ENCODE data around the gene FAU.

The FAU gene

DNA sequence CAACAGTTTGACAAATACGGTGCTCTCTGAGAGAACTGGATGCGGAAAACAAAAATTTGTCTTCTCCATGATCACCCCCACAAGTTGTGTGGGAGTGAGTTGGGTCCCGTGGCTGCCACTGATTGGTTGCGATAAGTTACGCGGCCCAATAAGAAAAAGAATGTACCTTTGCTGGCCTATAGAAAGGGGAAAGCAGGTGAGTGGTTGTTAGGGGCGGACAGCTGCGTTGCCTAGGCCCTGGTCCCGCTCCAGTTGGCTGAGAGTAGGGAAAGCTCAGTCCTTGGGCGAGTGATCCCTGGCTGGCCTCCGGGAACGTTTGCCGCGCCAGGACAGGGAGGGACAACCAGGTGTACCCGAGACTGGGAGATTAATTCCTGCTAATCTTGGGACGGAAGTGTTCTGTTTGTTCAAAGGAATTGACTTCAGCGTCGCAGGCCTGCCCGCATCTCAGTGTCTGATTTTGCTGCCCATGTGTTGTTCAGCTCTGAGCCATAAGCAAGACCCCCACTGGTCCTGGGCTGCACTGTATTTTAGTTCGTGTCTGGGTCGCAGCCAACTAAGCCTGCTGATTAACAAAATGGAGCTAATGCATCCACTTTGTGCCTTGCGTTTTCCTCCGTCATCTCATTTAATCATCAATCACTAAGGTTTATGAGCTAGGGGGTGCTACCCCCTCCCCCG, 13.2 kb upstream of the FAU start:
- peak; percentile 93 for DNase-seq

DNA sequence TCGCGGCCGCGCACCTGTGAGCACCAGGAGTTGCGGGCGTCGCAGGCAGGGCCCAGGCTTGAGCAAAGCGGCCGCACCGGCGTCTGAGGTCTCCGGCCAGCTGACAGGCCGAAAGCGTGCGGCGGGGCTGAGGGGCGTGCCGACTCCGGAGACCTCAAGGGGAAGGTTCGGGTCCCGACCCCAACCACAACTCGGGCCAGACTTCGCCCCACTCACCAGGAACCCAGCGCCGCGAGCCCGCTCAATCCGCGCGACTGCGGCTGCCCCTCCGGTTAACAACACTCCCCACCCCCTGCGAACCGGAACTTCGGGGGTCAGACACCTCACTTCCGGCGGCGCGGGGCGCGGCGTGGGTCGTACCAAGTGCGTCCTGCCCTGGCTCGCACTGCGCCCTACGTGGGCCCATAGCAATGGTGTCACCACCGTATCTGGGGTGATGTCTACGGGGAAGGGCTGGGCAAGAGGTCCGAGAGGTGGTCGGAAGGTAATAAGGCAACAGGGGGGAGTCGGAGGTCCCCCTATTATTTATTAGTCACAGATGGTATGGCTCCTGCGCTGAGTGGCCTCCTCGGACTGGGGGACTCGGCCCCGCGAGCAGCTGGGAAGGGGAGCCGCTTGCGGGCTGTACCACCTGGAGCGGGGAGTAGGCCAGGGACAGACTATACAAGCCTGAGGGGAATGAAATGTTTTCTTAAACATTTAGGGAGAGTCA, 12.5 kb upstream of the FAU start, which contains the start of gene SYVN1:
Gene SYVN1, minus strand, starts transcription at position 280 of the 712 bp plus-strand sequence. CDS start 918 bp downstream, outside the sequence.
- peak; percentile 93 for DNase-seq

DNA sequence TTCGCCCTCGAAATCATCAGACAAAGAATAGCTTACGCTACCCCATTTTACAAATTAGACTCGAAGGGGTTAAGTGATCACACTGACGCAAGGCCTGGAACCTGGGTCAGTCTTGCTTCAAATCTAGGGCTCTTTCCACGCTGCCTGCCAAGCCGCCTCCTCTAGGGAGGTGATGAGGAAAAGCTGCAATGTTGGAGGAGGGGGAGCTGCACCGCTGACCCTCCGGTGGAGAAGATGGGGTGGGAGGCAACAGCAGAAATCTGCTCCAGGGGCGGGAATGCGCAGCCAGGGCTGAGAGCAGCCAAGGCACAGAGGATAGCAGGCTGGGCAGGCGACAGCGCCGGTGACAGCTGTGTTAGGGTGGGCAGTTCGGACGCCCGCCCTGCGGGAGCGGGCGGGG, 11.8 kb upstream of the FAU start:
- no peak for DNase-seq

DNA sequence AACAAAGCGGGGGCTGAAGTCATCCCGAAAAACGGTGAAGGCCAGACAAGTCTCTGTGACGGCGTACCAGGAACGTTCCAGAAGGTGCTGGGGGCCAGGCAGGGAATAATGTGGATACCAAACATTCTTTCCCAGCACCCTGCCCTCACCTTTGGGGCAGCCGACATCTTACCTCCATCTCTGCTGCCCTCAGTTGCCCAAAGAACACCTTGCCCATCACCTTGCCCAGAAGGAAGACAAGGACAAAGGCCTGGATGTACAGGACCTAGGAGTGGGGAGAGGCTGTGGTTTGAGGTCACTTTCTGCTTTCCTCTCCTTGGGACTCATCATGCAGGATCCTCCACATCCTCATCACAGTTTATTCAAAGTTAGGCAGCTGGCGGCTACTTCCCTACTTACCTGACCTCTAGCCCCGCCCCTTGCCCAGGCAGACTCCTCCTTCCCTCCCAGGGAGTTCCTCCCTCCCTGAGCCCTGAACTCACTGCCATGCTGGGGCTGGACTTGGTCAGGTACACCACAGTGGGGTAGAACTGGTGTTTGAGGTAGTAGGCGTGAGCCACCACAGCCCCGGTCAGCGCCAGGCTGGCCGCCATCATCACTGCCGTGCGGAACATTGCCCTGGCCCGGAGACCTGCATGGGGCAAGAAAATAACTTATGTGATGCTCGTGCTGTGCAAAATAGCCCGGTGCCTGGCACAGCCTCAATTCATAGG, 11.2 kb upstream of the FAU start:
- DNase-seq, result peak; percentile 67

DNA sequence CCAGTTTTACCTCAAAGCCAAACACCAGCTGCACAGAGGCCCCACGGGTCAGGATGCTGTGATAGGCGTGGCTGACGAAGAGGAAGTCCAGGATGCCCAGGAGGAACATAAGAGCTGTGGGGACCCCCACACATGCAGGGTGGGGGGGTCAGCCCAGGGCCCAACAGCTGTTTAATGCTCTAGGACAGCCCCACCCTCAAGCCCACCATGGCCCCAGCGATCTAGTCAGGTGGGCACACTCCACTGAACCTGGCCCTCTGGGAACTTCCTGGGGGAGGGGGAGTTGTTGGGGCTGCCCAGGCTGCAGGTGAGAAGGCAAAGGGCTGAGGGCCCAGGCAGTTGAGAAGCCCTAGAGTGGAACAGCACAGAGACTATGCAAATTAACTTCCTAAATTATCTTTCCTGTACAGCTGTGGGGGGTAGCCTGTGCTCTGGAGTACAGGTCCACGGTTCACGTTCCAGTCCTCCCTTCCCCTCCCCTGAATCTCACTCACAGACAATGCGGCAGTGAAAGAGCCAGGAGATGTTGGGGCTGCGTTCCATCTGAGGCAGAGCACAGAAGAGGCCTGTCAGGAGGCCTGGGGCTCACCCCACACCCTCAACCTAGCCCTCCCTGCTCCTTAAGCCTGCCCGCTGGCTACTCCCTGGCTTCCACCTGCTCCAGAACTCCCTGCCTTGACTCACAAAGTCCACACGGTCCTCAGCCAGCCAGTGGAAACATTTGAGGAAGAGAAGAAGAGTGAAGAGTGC, 10.5 kb upstream of the FAU start:
- DNase-seq, result no peak

DNA sequence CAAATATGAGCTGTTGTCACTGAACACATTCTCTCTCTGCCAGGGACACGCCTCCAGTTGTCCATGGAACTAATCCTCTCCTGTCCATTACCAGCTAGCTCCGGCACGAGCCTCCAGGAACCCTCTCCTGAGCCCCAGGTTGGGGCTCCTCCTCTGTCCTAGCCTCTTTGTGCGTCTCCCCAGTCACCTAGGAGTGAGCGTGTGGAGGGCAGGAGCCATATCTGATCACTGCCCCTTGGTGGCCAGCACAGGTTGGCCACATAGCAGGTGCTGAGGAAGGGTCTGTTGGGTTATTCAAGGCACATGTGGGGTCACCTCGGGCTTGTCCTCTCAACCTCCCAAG, 9.9 kb upstream of the FAU start:
- no peak for DNase-seq

DNA sequence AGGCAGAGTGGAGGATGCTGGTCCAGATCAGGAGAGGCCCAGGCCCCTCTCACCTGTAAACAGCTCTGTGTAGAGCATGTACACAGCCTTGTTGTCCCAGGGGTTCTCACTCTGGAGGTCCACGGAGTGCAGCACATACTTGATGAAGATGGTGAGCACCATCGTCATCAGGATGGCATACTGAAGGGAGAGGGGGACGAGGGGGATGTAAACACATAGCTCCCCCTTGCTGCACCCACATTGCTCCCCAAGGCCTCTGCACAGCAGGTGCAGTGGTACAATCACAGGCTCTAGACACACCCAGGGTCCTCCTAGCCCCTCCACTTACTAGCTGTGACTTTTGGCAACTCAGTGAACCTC, 9.5 kb upstream of the FAU start:
- DNase-seq, result no peak

DNA sequence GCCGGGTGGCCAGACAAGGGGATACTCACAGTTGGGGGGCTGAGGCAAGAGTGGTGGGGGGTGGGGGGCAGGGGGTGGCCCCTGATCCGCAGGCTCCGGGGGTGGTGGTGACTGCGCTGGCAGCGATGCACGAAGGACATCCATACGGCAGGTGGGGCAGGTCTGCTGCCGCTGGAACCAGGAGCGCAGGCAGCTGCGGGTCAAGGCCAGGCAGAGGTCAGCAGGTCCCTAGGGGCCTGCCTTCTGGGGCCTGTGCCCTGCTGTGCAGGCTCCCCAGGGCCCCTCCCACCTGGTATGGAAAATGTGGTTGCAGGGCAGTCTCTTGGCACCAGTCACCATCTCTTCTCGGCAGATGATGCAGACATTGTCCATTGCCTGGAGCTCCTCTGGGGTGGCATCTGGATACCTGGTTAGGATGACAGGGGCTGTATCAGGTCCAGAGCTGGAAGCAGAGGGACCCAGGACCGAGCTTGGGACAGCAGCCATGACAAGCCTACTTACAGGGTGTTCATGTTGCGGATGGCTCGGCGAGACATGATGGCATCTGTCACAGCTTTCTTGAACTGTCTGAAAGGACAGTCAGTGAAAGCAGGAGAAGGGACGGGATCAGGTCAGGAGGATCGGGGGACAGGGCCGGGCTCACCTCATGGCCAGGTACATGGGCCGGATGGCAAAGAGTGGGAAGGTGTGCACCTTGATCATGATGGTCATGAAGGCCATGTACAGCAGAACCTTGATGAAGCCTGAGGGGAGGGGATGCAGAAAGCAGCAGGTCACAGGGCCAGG, 8.9 kb upstream of the FAU start:
- DNase-seq, result no peak

DNA sequence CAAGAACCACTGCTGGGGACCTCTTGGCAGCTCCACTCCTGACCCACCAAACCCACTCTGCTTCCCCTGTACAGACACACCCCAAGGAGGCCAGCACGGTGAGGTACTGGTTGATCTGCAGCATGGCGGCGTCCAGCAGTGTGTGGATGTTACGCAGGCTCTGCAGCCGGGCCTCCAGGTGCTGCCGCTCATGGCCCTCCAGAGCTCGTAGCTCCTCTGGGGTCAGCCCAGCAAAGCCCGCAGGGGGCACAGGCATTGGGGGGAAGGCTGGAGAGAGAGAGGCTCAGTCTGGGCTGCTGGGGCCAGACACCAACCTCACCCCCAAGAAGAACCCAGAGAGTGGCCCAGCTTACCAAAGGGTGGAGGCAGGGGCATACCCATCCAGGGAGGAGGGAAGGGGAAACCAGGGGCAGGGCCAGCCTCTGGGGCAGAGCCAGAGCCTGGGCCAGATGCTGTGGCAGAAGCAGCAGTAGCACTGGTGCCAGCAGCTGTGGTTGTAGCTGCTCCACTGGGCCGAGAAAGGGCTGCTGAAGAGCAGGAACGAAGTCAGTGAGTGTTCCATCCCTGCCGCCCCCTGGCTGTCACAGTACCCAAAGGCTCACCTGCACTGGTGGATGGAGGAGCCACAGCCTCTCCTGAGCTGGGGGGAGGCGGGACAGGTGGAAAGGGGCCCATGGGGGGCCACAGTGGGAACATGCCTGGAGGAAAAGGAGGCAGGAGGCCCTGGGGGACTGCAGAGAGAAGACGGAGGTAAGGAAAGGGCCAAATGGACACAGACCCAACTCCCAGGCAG, 7.9 kb upstream of the FAU start:
- DNase-seq, result no peak

DNA sequence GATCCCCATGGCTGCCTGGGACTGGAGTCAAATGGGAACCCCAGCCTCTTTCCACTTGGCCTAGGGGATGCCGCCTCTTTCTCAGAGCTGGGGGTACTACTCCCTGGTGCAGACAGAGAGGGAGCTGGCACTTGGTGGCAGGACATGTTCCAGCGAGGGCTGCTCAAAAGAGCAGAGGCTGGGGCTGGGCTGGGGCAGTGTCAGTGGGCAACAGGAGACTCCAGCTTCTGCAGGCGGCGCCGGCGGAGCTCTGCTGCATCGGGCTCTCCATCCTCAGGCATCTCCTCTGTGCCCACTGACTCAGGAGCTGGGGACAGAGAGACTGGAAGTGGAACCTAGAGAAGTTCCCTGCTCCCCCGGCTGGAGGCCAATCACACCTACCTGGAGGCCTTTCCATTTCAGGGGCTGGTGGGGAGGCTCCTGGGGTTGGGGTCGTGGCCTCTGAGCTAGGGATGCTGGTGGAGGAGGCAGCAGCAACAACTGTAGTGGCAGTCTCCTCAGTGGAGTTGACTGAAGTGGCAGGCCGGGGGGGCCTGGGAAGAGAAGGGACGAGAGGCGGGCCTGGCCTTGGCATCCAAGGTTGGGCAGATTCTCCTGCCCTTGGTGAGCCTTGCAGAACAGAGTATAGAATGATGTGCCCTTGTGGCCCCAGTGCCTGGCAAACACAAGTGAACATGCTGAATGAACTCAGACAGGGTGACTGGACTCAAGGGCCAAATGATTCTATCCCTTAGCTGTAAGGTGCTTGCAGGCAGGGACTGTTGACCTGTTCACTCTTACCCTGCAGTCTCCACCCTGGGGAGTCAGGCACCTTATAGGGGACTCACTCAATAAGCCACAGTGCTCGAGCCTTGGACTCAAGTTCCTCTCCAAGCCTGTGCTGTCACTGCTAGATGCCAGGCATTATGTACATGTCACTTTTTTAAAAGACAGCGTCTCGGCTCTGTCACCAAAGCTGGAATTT, 6.5 kb upstream of the FAU start:
- no peak for DNase-seq

DNA sequence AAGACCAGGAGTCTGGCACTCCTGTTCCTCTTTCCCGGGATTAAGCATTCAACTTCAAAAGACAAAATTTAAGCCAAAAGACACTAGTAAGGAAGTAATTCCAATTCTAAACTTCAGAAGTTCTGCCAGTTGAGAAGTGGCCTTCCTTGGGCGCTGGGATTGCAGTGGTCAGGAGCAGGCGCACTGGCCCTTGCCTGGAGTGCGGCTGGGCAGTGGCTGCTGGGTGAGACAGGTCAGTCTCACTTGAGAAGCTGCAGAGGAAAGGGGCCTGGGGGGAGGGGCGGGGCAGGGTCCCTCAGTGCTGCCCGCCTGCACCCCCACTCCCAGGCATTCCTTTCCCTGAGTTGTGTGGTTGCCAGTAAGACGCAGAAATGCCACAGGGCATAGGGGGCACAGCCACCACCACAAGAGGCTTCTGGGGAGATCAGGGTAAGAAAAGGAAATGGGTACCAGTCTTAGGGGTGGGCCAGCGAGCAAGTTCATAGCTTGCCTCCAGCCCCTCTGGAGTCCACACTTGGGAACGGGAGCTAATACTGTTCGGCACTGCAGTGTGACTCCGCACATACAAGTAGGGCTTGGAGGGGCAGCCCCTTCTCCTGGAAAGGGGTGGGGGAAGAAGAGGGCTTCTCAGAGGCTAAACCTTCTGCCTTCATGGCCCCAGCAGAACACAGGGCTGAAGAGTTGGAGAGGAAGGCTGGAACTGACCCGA, 5.7 kb upstream of the FAU start:
- DNase-seq, result no peak

DNA sequence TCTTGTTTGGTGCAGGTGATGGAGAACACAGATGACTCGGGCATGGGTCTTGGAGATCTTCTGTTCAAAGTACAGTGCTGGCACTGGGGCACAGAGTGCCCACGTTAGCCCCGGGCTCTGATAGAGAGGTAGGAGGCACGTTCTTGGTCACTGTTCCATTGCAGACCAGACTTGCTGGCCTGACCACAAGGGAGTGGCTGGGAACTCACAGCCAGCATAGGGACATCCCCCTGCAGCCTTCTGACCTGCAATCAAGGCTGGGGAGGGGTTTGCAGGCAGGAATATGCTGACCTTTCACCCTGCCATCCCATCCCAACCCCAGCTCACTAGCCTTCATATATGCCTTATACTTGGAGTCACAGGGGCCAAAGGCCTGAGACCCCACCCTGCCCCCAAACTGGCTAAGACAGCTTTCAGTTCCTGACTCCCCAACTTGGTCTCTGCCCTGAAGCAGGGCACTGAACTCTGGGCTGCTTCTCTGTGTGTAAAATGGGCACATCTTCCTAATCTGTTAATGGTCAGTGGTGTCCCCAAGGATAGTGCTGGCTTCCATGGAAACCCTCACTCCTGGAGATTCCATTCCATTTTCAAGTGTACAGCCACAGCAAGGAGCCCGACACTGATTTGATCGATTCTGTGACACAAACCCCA, 4.8 kb upstream of the FAU start:
- no peak for DNase-seq

DNA sequence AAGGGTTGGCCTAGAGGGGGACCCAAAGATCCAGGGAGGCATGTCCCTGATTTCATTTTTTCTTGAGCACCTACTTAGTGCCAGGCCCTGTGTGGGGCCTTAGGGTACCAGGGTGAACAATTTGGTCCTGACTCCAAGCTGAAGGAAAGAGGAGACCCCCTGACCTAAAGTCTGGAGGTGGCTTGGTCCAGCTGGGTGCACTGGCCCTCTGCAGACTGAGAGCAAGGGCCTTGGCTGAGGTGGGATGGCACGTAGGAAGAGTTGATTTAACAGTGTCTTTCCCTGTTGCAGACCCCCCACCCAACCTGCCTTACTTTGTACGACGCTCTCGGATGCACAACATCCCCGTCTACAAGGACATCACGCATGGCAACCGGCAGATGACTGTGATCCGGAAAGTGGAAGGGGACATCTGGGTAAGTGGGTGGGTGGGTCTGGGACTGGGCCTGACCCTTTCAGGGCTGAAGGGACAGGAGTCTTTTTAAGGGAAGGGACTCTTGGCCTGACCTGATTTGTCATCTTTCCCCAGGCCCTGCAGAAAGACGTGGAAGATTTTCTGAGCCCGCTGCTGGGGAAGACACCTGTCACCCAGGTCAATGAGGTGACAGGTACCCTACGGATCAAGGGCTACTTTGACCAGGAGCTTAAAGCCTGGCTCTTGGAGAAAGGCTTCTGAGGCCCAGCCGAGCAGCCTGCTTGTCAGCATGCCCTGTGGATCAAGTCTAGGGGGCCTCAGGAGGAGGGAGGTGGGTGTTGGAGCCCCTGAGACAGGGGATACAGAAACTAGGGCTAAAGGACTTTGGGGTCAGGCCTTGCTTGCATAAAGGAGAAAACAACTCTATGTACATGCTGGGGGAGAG, 3.5 kb upstream of the FAU start:
- DNase-seq, result no peak

DNA sequence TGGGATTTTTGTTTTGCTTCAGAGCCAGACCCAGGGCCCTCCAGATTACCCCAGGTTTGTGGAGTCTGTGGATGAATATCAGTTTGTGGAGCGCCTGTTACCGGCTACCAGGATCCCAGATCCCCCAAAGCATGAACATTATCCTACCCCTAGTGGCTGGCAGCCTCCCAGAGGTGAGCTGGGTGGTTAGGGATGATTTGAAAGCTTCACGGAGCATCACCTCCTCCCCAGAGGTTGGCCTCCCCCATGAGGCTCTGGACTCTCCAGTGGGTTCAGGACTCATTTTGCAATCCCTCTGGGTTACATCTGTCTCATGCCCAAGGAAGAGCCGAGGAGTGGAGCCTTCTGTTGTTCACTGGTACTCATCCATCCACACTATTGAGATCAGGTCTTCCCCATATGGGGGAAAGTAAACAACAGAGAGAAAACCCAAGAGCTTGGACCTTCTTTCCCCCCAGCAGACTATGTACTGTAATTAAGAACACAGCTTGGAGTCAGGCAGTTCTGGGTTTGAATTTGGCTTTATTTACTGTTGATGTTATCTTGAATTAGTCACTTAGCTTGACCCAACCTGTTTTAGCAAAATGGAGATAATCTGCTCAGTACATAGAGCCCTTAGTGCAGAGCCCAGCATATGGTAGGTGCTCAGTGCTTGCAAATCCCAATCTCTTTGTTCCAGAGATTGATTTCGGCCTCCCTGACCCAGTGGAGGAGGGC, 2.7 kb upstream of the FAU start:
- DNase-seq, result no peak

DNA sequence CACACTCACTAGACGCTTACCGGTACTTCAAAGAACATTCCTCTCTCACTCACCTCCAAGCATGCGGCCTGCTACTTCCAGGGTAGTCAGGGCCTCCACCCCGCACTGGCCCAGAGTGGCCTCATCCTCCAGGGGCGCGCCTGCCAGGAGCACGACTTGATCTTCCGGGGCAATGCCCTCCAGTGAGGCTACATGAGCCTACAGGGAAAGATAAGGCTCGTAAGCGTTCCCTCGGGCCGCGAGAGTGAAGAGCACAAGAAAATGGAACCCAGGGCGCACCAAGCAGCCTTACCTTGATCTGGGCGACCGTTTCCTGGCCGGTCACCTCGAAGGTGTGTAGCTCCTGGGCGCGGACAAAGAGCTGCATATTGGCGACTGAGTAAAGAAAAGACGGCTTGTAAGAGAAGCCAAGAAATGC, 478 bp downstream of the FAU start:
- DNase-seq, result no peak

DNA sequence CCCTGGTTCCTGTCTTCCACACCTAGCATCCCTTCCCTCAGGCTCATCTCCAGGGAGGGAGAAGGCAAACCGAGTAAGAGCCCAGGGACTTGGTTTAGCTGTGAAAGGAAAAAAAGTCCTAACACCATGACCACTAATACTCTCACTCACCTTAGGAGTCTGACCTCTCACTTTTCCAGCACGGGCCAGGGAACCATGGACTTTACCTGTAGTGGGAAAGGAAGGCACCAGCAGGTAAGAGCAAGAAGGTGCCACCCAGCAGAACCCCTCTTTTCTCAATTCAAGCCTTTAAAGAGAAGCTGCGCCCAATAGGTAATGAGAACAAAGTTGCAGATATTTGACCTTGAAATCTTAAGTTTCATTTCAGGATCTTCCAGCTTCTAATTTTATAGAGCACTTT, 1.1 kb downstream of the FAU start:
- no peak for DNase-seq

DNA sequence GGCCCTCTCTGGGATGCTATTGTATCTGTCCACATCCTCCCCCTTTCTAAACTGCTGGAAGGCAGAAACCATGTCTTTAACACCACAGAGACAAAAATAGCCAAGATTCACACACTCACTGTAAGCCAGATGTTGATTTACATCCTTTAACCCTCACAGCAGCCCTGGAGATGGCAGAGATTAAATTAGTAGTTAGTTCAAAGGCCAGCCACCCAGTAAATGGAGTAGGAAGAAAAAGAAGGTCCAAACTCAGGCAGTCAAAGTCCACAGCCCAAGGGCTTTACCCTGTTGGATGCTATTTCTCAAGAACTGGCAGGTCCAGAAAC, 2.3 kb downstream of the FAU start:
- DNase-seq, result no peak

All from activated CD4-positive, alpha-beta T cell treated with anti-CD3 and anti-CD28 coated beads, Interleukin-2, Interleukin-6, amounts not matched to agents 100 ng/mL and 50 ng/mL, durations not matched to agents 16 hours and 8 hours (primary cell).